Measurements from ENCODE around the gene MYO9B. TPM values are rescaled to one million over a fixed set of nuclear protein-coding genes. Genes with fewer than 3 reads are reported as not detected.

MYO9B gene
- total and polyA plus RNA-seq, 9 of the 15 experiments (the other 6 are each of a cell fraction or from before 2014, with no cell fraction given), result 2.4 to 77.6 (median 23.0) TPM

GRCh38 chr19:17135001-17135853, 59.6 kb downstream of the MYO9B start:
- intact Hi-C loops (cut with micrococcal nuclease), result no loop called here
- TF ChIP-seq HCFC1 (IDR thresholded peaks at IDR 0.05; ENCODE audit: low read depth, low read length) (no peak), ZNF668 (CRISPR knock-in tag; IDR thresholded peaks at IDR 0.05) (no peak), LEF1 (IDR thresholded peaks at IDR 0.05) (no peak), RBM39 (optimal IDR thresholded peaks at IDR 0.05; ENCODE audit: low read depth, low read length) (no peak), ATF6 (CRISPR knock-in tag; IDR thresholded peaks at IDR 0.05) (no peak), PTBP1 (IDR thresholded peaks at IDR 0.05; ENCODE audit: low read depth, low read length) (no peak), ZNF239 (CRISPR knock-in tag; IDR thresholded peaks at IDR 0.05) (no peak), SRSF7 (optimal IDR thresholded peaks at IDR 0.05; ENCODE audit: low read depth, low read length) (no peak)
- TF ChIP-seq, protein P1, sequence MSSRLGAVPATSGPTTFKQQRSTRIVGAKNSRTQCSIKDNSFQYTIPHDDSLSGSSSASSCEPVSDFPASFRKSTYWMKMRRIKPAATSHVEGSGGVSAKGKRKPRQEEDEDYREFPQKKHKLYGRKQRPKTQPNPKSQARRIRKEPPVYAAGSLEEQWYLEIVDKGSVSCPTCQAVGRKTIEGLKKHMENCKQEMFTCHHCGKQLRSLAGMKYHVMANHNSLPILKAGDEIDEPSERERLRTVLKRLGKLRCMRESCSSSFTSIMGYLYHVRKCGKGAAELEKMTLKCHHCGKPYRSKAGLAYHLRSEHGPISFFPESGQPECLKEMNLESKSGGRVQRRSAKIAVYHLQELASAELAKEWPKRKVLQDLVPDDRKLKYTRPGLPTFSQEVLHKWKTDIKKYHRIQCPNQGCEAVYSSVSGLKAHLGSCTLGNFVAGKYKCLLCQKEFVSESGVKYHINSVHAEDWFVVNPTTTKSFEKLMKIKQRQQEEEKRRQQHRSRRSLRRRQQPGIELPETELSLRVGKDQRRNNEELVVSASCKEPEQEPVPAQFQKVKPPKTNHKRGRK (tag; IDR thresholded peaks at IDR 0.05), result no peak
- TF ChIP-seq, protein P2, sequence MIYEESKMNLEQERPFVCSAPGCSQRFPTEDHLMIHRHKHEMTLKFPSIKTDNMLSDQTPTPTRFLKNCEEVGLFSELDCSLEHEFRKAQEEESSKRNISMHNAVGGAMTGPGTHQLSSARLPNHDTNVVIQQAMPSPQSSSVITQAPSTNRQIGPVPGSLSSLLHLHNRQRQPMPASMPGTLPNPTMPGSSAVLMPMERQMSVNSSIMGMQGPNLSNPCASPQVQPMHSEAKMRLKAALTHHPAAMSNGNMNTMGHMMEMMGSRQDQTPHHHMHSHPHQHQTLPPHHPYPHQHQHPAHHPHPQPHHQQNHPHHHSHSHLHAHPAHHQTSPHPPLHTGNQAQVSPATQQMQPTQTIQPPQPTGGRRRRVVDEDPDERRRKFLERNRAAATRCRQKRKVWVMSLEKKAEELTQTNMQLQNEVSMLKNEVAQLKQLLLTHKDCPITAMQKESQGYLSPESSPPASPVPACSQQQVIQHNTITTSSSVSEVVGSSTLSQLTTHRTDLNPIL (CRISPR knock-in tag; IDR thresholded peaks at IDR 0.05), result no peak
- TF ChIP-seq, protein P3, sequence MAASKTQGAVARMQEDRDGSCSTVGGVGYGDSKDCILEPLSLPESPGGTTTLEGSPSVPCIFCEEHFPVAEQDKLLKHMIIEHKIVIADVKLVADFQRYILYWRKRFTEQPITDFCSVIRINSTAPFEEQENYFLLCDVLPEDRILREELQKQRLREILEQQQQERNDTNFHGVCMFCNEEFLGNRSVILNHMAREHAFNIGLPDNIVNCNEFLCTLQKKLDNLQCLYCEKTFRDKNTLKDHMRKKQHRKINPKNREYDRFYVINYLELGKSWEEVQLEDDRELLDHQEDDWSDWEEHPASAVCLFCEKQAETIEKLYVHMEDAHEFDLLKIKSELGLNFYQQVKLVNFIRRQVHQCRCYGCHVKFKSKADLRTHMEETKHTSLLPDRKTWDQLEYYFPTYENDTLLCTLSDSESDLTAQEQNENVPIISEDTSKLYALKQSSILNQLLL (CRISPR knock-in tag; IDR thresholded peaks at IDR 0.05; ENCODE audit: borderline replicate concordance), result no peak
- DNase-seq (ENCODE audit: extremely low read depth in 1 of 4, low spot score in 3 of 4) (no peak), ATAC-seq (no peak), FAIRE-seq (no peak)
- BruUV-seq (replicated peaks), result no TSS peak
- H3K9me3 ChIP-seq (replicated peaks; ENCODE audit: control insufficient read depth, insufficient read depth, low read depth, low read length), result no peaks in the 10 kb centered on the region
- no peak overlapping the region for H3K4me3 ChIP-seq
- WGBS (ENCODE audit: insufficient coverage, low coverage, missing lambda C conversion rate), result 84% methylated on average over 27 of the region's 30 CpGs
- no peak overlapping the region for H3K4me2 ChIP-seq (ENCODE audit: insufficient read depth, low read length)
- no peaks in the 10 kb centered on the region for H3K27me3 ChIP-seq (ENCODE audit: control insufficient read depth in 2 of 2, insufficient read depth in 2 of 2, low read length in 2 of 2)
- H3K36me3 ChIP-seq (ENCODE audit: control insufficient read depth, insufficient read depth, low read length), result peaks cover 6% of the 10 kb centered on the region; the same call in 1 of the 3 replicates
- H3K27ac ChIP-seq (ENCODE audit: extremely low read depth, low read depth, low read length), result no peak overlapping the region; the same call in 2 of the 3 replicates
- in situ Hi-C loops (cut with MboI), result no loop called here
- H3K79me2 ChIP-seq (ENCODE audit: control insufficient read depth, insufficient read depth, low read length), result no peaks in the 10 kb centered on the region
- H4K20me1 ChIP-seq (replicated peaks; ENCODE audit: control insufficient read depth, insufficient read depth, low read length), result no peaks in the 10 kb centered on the region
- no peaks in the 10 kb centered on the region for H3K9me1 ChIP-seq (ENCODE audit: control insufficient read depth, insufficient read depth, low read length)
- H2AFZ ChIP-seq (ENCODE audit: low read depth, low read length), result no peak overlapping the region
- ChIA-PET CTCF (ENCODE audit: low intra/inter-chr PET ratio) (no interaction called here), POLR2A (no interaction called here)
- peaks cover 4 to 10% of the 10 kb centered on the region in 2 experiments; a peak in 2 of 5 replicates for H3K4me1 ChIP-seq (replicated peaks in 1 of 2; ENCODE audit: control insufficient read depth in 2 of 2, insufficient read depth in 2 of 2, low read length in 2 of 2)
- H3K9ac ChIP-seq (ENCODE audit: insufficient read depth in 1 of 2, low read depth in 2 of 2, low read length in 2 of 2), result peak overlapping the region in 1 of 2 experiments; percentile 45; a peak in 1 of 4 replicates
